ENCODE results near the gene COL11A2. TPM values are rescaled to one million over a fixed set of nuclear protein-coding genes. Genes with fewer than 3 reads are reported as not detected.

The COL11A2 gene
- total and polyA plus RNA-seq, 2 of the 13 experiments (the other 11 are each of a cell fraction or from before 2014, with no cell fraction given): 0.55 TPM

DNA sequence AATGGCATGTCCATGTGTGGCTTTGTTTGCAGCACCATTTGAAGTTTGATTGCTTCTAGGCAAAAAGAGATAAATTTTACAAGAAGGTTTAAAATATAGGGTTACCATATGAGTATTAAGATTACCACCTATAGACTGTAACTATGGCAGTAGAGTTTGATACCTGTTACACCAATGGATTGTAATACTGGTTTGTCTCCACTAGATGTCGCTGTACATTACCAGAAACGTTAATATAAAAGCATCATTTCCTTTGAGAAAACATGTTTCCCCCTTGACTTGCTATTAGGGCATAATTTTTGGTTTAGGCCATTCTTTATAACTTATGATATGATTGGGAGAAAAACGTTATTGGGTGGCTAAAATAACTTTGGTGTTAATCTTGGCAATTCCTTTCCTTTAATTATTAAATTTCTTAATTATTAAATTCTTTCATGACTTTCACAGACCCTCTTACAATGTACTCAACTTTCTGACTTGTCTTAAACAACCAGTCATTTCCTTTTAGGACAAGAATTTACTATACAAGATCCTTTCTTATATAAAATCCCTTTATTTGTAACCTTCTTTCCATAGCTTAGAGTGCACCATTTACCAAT lies 73.6 kb downstream of the COL11A2 start:
- peaks cover 32% of the 10 kb centered on the region for H3K4me1 ChIP-seq (ENCODE audit: insufficient read depth, low read length)
- in situ Hi-C loops (cut with HindIII; ENCODE audit: extremely low pct_ligation_motif_present, low pct_unique_long_range_greater_than_20kb) (loop anchor here (5.0 kb wide), 1 partner anchor 129 kb away; no protein-coding TSS in a partner anchor), intact Hi-C loops (cut with micrococcal nuclease; ENCODE audit: unreplicated experiment) (loop anchor here (1.0 kb wide), 3 partner anchors 30 to 131 kb away; no protein-coding TSS in a partner anchor)
- H3K9ac ChIP-seq (ENCODE audit: insufficient read depth, low read depth, low read length): no peak overlapping the region
- FAIRE-seq (peak; percentile 88), ATAC-seq (no peak), DNase-seq (ENCODE audit: low spot score) (peak; percentile 66)
- under 1% methylated on average over 3 of the region's 3 CpGs for WGBS (ENCODE audit: low lambda C conversion rate)
- peaks cover 3% of the 10 kb centered on the region for H3K9me3 ChIP-seq (ENCODE audit: low read length)
- no peaks in the 10 kb centered on the region for H4K20me1 ChIP-seq (ENCODE audit: insufficient read depth, low read length)
- BruUV-seq (replicated peaks): no TSS peak
- H3K4me2 ChIP-seq (ENCODE audit: low read depth, low read length): no peak overlapping the region
- H3K36me3 ChIP-seq (replicated peaks in 1 of 2; ENCODE audit: control insufficient read depth in 1 of 2, insufficient read depth in 2 of 2, low read length in 2 of 2): no peaks in the 10 kb centered on the region
- no peak overlapping the region for H3K27ac ChIP-seq (ENCODE audit: extremely low read length, insufficient read depth, low read length)
- ChIA-PET CTCF (ENCODE audit: low intra/inter-chr PET ratio, low total read pairs) (interaction anchor here (1.7 to 2.8 kb wide), 3 partner anchors 29 to 129 kb away, joined by 12 to 19 read pairs (median 19); no protein-coding TSS in a partner anchor), POLR2A (interaction anchor here (3.1 kb wide), 1 partner anchor 130 kb away, joined by 11 read pairs; no protein-coding TSS in a partner anchor)
- no peak overlapping the region for H2AFZ ChIP-seq (ENCODE audit: low read length)
- H3K4me3 ChIP-seq (replicated peaks in 1 of 3; ENCODE audit: insufficient read depth in 1 of 3, low read depth in 2 of 3, low read length in 3 of 3): no peak overlapping the region
- H3K27me3 ChIP-seq (ENCODE audit: control insufficient read depth in 1 of 2, insufficient read depth in 2 of 2, low read length in 2 of 2): peaks cover 2 to 30% of the 10 kb centered on the region in 2 experiments; a peak in 4 of 5 replicates
- no peaks in the 10 kb centered on the region for H3K79me2 ChIP-seq (ENCODE audit: insufficient read depth, low read length)
- TF ChIP-seq SMC3 (IDR thresholded peaks at IDR 0.05; ENCODE audit: low read length): peak; percentile 54
- TF ChIP-seq PRMT3 (CRISPR knock-in tag; IDR thresholded peaks at IDR 0.05; ENCODE audit: borderline replicate concordance, low read depth): no peak
- no peak for TF ChIP-seq ZNF12 (CRISPR knock-in tag; IDR thresholded peaks at IDR 0.05)
- TF ChIP-seq KLF11 (CRISPR knock-in tag; IDR thresholded peaks at IDR 0.05): 0 out of 2 replicates have a peak, but pooled peaks have one; percentile 41
- TF ChIP-seq ZKSCAN8 (CRISPR knock-in tag; IDR thresholded peaks at IDR 0.05; ENCODE audit: borderline replicate concordance): 0 out of 2 replicates have a peak, but pooled peaks have one; percentile 18
- TF ChIP-seq, protein P1, sequence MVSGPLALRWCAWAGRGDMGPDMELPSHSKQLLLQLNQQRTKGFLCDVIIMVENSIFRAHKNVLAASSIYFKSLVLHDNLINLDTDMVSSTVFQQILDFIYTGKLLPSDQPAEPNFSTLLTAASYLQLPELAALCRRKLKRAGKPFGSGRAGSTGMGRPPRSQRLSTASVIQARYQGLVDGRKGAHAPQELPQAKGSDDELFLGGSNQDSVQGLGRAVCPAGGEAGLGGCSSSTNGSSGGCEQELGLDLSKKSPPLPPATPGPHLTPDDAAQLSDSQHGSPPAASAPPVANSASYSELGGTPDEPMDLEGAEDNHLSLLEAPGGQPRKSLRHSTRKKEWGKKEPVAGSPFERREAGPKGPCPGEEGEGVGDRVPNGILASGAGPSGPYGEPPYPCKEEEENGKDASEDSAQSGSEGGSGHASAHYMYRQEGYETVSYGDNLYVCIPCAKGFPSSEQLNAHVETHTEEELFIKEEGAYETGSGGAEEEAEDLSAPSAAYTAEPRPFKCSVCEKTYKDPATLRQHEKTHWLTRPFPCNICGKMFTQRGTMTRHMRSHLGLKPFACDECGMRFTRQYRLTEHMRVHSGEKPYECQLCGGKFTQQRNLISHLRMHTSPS (CRISPR knock-in tag; IDR thresholded peaks at IDR 0.05; ENCODE audit: low read depth): no peak
- no peak for TF ChIP-seq HNRNPLL (IDR thresholded peaks at IDR 0.05; ENCODE audit: low read depth, low read length, poor library complexity, severe bottlenecking)
- no peak for TF ChIP-seq SIX1 (CRISPR knock-in tag; IDR thresholded peaks at IDR 0.05; ENCODE audit: borderline replicate concordance)
- TF ChIP-seq KLF12 (CRISPR knock-in tag; IDR thresholded peaks at IDR 0.05; ENCODE audit: borderline replicate concordance): no peak
- TF ChIP-seq SOX6 (IDR thresholded peaks at IDR 0.05): no peak
- no peak for TF ChIP-seq SOX6 (CRISPR knock-in tag; IDR thresholded peaks at IDR 0.05)
- TF ChIP-seq, protein P2, sequence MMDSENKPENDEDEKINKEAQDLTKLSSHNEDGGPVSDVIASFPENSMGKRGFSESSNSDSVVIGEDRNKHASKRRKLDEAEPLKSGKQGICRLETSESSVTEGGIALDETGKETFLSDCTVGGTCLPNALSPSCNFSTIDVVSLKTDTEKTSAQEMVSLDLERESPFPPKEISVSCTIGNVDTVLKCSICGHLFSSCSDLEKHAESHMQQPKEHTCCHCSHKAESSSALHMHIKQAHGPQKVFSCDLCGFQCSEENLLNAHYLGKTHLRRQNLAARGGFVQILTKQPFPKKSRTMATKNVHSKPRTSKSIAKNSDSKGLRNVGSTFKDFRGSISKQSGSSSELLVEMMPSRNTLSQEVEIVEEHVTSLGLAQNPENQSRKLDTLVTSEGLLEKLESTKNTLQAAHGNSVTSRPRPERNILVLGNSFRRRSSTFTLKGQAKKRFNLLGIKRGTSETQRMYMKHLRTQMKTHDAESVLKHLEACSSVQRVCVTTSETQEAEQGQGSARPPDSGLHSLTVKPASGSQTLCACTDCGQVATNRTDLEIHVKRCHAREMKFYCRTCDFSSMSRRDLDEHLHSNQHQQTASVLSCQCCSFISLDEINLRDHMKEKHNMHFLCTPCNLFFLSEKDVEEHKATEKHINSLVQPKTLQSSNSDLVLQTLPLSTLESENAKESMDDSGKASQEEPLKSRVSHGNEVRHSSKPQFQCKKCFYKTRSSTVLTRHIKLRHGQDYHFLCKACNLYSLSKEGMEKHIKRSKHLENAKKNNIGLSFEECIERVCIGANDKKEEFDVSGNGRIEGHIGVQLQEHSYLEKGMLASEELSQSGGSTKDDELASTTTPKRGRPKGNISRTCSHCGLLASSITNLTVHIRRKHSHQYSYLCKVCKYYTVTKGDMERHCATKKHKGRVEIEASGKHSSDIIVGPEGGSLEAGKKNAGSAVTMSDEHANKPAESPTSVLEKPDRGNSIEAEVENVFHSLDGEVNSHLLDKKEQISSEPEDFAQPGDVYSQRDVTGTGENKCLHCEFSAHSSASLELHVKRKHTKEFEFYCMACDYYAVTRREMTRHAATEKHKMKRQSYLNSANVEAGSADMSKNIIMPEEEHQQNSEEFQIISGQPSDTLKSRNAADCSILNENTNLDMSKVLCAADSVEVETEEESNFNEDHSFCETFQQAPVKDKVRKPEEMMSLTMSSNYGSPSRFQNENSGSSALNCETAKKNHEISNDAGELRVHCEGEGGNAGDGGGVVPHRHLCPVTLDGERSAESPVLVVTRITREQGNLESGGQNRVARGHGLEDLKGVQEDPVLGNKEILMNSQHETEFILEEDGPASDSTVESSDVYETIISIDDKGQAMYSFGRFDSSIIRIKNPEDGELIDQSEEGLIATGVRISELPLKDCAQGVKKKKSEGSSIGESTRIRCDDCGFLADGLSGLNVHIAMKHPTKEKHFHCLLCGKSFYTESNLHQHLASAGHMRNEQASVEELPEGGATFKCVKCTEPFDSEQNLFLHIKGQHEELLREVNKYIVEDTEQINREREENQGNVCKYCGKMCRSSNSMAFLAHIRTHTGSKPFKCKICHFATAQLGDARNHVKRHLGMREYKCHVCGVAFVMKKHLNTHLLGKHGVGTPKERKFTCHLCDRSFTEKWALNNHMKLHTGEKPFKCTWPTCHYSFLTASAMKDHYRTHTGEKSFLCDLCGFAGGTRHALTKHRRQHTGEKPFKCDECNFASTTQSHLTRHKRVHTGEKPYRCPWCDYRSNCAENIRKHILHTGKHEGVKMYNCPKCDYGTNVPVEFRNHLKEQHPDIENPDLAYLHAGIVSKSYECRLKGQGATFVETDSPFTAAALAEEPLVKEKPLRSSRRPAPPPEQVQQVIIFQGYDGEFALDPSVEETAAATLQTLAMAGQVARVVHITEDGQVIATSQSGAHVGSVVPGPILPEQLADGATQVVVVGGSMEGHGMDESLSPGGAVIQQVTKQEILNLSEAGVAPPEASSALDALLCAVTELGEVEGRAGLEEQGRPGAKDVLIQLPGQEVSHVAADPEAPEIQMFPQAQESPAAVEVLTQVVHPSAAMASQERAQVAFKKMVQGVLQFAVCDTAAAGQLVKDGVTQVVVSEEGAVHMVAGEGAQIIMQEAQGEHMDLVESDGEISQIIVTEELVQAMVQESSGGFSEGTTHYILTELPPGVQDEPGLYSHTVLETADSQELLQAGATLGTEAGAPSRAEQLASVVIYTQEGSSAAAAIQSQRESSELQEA (CRISPR knock-in tag; IDR thresholded peaks at IDR 0.05; ENCODE audit: not compliant biosample characterization): no peak
